Stomach (tissue), 4 donors: ENCODE data around the gene UST.

Experiments
- CTCF ChIP-seq, 7 experiments: fragments of 450-650 bp in 4 of 7; fragments of 200-600 bp in 3 of 7; sonication (generic) in 3 of 7; IDR thresholded peaks; one replicate each; pipeline ENCODE4 v1.5.1; 2016 to 2019; ENCODE audit warnings: antibody characterized with exemption in 7 of 7, control low read depth in 2 of 7, mild to moderate bottlenecking in 1 of 7
- POLR2AphosphoS5 ChIP-seq, 3 donors: sonication (generic); formaldehyde crosslinking; IDR thresholded peaks; one replicate each; pipeline ENCODE4 v1.6.1; 2016; ENCODE audit warnings: antibody characterized with exemption in 3 of 3

GRCh38 chr6:149013586-149014344, 266.9 kb downstream of the UST start:
- TF ChIP-seq CTCF (IDR thresholded peaks at IDR 0.05) = no peak
- TF ChIP-seq POLR2AphosphoS5 (IDR thresholded peaks at IDR 0.05) = no peak
